NCI-H2029 treated with DMSO at 0.1 percent for 48 hours (cell line): Measurements from ENCODE around the gene LHFPL6.
"Not testable (repeated sequence)": the region's sequence is repeated elsewhere in the genome, so short reads cannot be mapped to it uniquely, and the experiment has no call there.

ENCODE experiments used
- DNase-seq: peaks from one replicate; lab custom pipeline; 2025; lab: John Stamatoyannopoulos, UW

The LHFPL6 gene

DNA sequence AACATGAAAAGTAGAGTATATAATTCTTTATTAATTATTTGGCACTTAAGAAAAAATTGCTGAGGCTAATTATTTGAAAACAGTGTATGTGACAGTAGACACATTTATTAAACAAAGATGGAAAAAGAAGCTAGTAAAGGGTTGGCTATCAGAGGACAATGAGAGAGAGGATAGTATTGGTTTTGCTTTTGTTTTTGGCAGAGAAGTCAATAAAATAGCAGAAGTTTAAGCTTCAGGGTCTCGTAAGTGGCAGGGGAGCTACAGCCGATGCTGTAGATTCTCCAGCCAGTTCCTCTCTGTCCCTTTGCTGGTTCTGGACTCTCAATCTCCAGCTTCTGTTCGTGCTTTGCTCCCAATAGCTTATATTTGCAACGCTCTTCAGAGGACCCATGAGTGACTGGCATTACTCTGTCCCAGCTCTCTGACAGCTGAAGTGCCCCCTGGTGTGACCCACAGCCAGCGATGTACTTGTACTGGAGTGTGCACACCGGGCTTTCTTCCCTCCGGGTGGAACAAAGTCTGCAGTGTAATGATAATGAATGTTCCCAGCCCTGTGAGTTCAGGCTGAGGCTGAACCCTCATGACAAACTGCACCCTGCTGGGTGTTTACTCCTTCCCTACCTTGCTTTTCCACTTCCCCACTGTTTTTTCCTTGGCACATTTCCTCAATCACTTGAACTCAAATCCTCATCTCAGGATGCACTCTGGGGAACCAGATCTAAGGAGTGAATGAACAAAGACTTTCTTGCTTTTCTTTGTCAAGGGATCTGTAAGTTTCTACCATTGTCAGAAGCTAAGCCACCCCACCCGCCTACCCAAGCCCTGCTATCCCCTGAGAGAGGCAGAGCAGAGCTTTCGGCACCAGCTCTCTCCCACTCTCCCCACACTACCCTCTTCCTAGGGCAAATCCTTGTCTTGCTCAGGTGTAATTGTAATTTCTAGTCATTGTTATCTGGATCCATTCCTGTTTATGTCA is 254.8 kb downstream of the LHFPL6 start:
- no peak for DNase-seq

- no peak for DNase-seq
These were observed 257.0 kb downstream of the LHFPL6 start for GRCh38 chr13:39345982-39346381.

DNA sequence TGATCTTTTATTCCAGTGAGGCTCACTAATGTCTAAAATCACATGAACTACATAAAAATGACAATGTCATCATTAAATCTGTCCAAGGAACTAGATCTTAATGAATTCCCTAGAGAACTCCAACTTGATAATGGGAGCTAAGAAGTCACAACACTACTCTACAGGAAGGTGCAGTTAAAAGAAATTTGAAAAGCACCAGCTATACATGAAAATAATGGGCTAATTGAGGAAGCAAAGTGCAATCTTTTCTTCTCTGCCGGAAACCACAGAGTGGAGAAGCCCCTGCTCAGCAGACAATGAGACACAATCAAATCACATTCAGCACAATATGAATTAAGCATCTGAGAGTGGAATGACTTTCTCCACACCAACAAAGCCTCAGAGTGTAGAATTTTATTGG is 261.7 kb downstream of the LHFPL6 start:
- no peak for DNase-seq

- DNase-seq: not testable (repeated sequence)
These were observed 264.9 kb downstream of the LHFPL6 start for GRCh38 chr13:39338114-39338513.

GRCh38 chr13:39336937-39337336 is 266.1 kb downstream of the LHFPL6 start:
- DNase-seq: no peak

GRCh38 chr13:39336207-39336606 is 266.8 kb downstream of the LHFPL6 start:
- no peak for DNase-seq

GRCh38 chr13:39335721-39336120 is 267.3 kb downstream of the LHFPL6 start:
- DNase-seq: no peak

DNA sequence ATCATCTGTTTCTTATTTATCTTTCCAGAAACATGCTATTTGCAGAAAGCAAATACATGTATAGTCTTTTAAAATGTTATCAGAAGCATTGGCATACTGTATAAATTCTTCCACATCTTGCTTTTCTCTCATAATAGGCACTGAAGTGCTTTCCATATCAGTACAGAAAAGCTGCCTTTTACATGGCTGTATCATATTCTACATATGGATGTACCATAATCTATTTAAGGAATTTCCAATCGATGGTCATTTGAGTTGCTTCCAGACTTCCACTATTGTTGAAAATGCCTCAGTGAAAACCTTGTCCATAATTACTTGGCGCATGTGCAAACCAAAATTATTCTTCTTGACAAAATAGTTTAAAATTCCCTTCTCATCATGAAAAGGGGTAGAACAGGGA is 272.5 kb downstream of the LHFPL6 start:
- no peak for DNase-seq

GRCh38 chr13:39329182-39329639 is 273.8 kb downstream of the LHFPL6 start:
- DNase-seq: no peak

GRCh38 chr13:39327172-39327479 is 275.9 kb downstream of the LHFPL6 start:
- DNase-seq: no peak

DNA sequence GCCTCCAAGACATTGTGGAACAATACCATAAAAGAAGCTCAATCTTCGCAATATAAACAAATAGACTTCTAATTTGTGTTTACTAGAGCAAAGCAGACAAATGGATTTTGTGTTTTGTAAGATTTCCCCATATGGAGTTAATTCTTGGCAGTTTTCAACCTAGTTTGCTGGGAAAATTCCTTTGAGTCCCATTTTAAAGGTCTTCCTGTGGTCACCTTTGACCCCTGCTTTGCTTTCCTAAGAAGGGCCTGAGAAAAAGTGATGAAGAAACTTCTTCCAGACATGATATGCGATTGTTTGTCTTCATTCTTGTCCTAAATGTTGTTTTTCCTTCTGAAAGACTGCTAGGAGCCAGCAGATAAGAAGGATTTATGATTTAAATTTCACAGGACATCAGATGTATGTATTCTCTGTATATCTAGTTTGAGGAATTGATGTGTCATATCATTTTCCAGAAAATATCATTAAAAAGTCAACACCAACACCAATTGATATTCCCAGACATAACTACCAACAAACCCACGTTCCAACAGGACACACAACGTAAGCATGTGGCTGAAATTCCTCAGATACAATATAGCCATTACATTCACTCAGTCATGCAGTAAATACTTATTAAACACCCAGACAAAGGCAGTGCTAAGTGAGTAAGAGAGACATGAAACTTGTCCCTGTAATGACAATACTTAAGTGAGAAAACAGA is 276.4 kb downstream of the LHFPL6 start:
- DNase-seq: no peak

DNA sequence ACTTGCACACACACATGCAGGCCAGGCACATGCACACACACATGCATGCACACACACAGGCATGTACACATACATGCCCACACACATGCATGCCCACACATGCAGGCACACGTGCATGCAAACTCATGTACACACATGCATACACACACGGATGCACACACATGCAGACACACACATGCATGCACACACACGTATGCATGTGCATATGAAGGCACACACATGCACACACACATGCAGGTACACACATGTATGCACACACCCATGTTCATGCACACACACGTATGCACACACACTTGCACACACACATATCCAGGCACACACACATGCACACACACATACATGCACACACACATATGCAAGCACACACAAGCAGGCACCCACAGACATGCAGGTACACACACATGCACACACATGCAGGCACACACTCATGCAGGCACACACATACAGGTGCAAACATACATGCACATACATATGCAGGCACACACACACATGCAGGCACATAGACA is 278.1 kb downstream of the LHFPL6 start:
- no peak for DNase-seq

GRCh38 chr13:39322836-39323585 is 280.0 kb downstream of the LHFPL6 start:
- no peak for DNase-seq

GRCh38 chr13:39321574-39321973 is 281.4 kb downstream of the LHFPL6 start:
- no peak for DNase-seq

- DNase-seq: no peak
These were observed 284.8 kb downstream of the LHFPL6 start for GRCh38 chr13:39318161-39318560.

- DNase-seq: no peak
These were observed 285.7 kb downstream of the LHFPL6 start for GRCh38 chr13:39317291-39317690.

- no peak for DNase-seq
These were observed 287.2 kb downstream of the LHFPL6 start for GRCh38 chr13:39315796-39316195.

- no peak for DNase-seq
These were observed 289.3 kb downstream of the LHFPL6 start for GRCh38 chr13:39313721-39314120.

- no peak for DNase-seq
These were observed 290.4 kb downstream of the LHFPL6 start for GRCh38 chr13:39312596-39312995.

- no peak for DNase-seq
These were observed 291.4 kb downstream of the LHFPL6 start for GRCh38 chr13:39311619-39312018.

GRCh38 chr13:39310961-39311360 is 292.0 kb downstream of the LHFPL6 start:
- no peak for DNase-seq
